Natural killer cell (primary cell): Measurements from ENCODE around the gene RHEB. TPM values are rescaled to one million over a fixed set of nuclear protein-coding genes. Genes with fewer than 3 reads are reported as not detected.

Experiments
- ATAC-seq, 3 donors: fragments of 150-1000 bp in 2 of 3; fragments of 200-7000 bp in 1 of 3; cut with Tn5 transposase; 1 replicate in 1 of 3; 2 replicates in 2 of 3; pipeline ENCODE4 v1.10.0; 2021; ENCODE audit warnings: mild to moderate bottlenecking in 2 of 3, moderate library complexity in 2 of 3
- DNase-seq, 2 donors: peaks; one replicate each; pipeline versions ENCODE4 v3.0.0 to v3.0.0-alpha.2; 2013 to 2021; ENCODE audit warnings: mixed read lengths in 1 of 2
- H3K27ac ChIP-seq: one replicate; pipeline ENCODE4 v1.5.1; 2013; ENCODE audit warnings: mild to moderate bottlenecking, low read length
- H3K27me3 ChIP-seq: one replicate; pipeline ENCODE4 v1.6.1; 2013; ENCODE audit warnings: low read length; ENCODE audit not compliant: control insufficient read depth, insufficient read depth
- H3K36me3 ChIP-seq: one replicate; pipeline ENCODE4 v1.6.1; 2013; ENCODE audit warnings: low read length; ENCODE audit not compliant: control insufficient read depth, insufficient read depth
- H3K4me1 ChIP-seq: one replicate; pipeline ENCODE4 v1.6.1; 2013; ENCODE audit warnings: low read length; ENCODE audit not compliant: control insufficient read depth, insufficient read depth
- H3K4me3 ChIP-seq: one replicate; pipeline ENCODE4 v1.5.1; 2013; ENCODE audit warnings: low read length
- H3K9me3 ChIP-seq: one replicate; pipeline ENCODE4 v1.6.1; 2013; ENCODE audit warnings: low read length; ENCODE audit not compliant: control insufficient read depth, insufficient read depth
- H3K27ac Mint-ChIP-seq, 2 donors: one replicate each; pipeline ENCODE4 v1.8.0; 2022; ENCODE audit warnings: mild to moderate bottlenecking in 2 of 2, mixed read lengths in 2 of 2, moderate library complexity in 1 of 2
- H3K27me3 Mint-ChIP-seq, 2 donors: one replicate each; pipeline ENCODE4 v1.8.0; 2022; ENCODE audit warnings: low read depth in 2 of 2, mixed read lengths in 2 of 2
- H3K36me3 Mint-ChIP-seq: one replicate; pipeline ENCODE4 v1.8.0; 2022; ENCODE audit warnings: mixed read lengths
- H3K4me1 Mint-ChIP-seq, 2 donors: one replicate each; pipeline ENCODE4 v1.8.0; 2022; ENCODE audit warnings: mixed read lengths in 2 of 2
- H3K4me3 Mint-ChIP-seq: one replicate; pipeline ENCODE4 v1.8.0; 2022; ENCODE audit warnings: mild to moderate bottlenecking, moderate library complexity, mixed read lengths
- H3K9me3 Mint-ChIP-seq, 2 donors: one replicate each; pipeline ENCODE4 v1.8.0; 2022; ENCODE audit warnings: mixed read lengths in 2 of 2
- CTCF ChIP-seq: fragments of 200-600 bp; IDR thresholded peaks from one replicate; pipeline ENCODE4 v1.8.0; 2022; ENCODE audit warnings: antibody characterized with exemption
- WGBS: methylation state at CpG from one replicate; pipeline ENCODE4 v1.1.7; 2013; ENCODE audit warnings: missing lambda C conversion rate; ENCODE audit not compliant: insufficient coverage; 5-methylcytosine and 5-hydroxymethylcytosine counted together
- intact Hi-C: fragments of 100-400 bp; cut with micrococcal nuclease; formaldehyde crosslinking; loops from one replicate; pipeline ENCODE4 v1.14.2; 2022
- total RNA-seq, 4 donors: library from RNA; stranded (reverse); fragments of 120-200 nt in 1 of 4; gene quantifications; one replicate each; pipeline versions ENCODE4 v1.2.3 to v1.2.4, GENCODE V29; 2013 to 2022

Gene RHEB
- 10 to 100 TPM; 51.0 to 63.3 (median 63.3) TPM for total RNA-seq
- 56.7 TPM for total RNA-seq (2013)

- Histone ChIP-seq H3K36me3 (no peaks in the 10 kb centered on the region), H3K4me1 (peaks cover 27% of the 10 kb centered on the region), H3K9me3 (no peaks in the 10 kb centered on the region), H3K4me3 (peak within 1 kb of the TSS; percentile 72), H3K27me3 (no peaks in the 10 kb centered on the region), H3K27ac (peak within 1 kb of the TSS; percentile 85)
- H3K4me1 Mint-ChIP-seq, result peaks cover 42 to 43% of the 10 kb centered on the region in 2 donors
- peak within 1 kb of the TSS; percentile 92 to 93 for H3K27ac Mint-ChIP-seq
- peak; percentile 80 to 91 (median 82) for ATAC-seq
- H3K36me3 Mint-ChIP-seq, result no peaks in the 10 kb centered on the region
- H3K9me3 Mint-ChIP-seq, result no peaks in the 10 kb centered on the region
- no peak for TF ChIP-seq CTCF
- DNase-seq, result peak; percentile 98 to 99
- WGBS, result under 1% methylated on average over 56 of the region's 66 CpGs
- H3K4me3 Mint-ChIP-seq, result peak within 1 kb of the TSS; percentile 94
- intact Hi-C loops, result loop anchor here (1.0 to 10.0 kb wide), 4 partner anchors 38 to 507 kb away; partner anchors contain the start of genes GALNT11 and NUB1
- peaks cover 0 to 10% of the 10 kb centered on the region in 2 donors for H3K27me3 Mint-ChIP-seq
Measured at GRCh38 chr7:151519765-151520418, at the start of gene RHEB. Gene RHEB (minus strand): TSS chr7:151519895. CDS start chr7:151519511, 384 bp downstream.

GRCh38 chr7:151566897-151567320 lies 47.2 kb upstream of the RHEB start:
- Histone ChIP-seq H3K4me1 (no peaks in the 10 kb centered on the region), H3K27me3 (no peaks in the 10 kb centered on the region), H3K36me3 (peaks cover 29% of the 10 kb centered on the region), H3K4me3 (no peak overlapping the region), H3K9me3 (no peaks in the 10 kb centered on the region), H3K27ac (no peak overlapping the region)
- Mint-ChIP-seq H3K36me3 (peaks cover 14% of the 10 kb centered on the region), H3K4me3 (no peak overlapping the region), H3K9me3 (no peaks in the 10 kb centered on the region), H3K4me1 (no peaks in the 10 kb centered on the region), H3K27ac (no peak overlapping the region), H3K27me3 (no peaks in the 10 kb centered on the region)
- intact Hi-C loops, result no loop called here
- WGBS, result 95% methylated on average over 7 of the region's 8 CpGs
- TF ChIP-seq CTCF, result no peak
- ATAC-seq (no peak), DNase-seq (no peak)

GRCh38 chr7:151565541-151565940 lies 45.8 kb upstream of the RHEB start:
- Mint-ChIP-seq H3K4me1 (no peaks in the 10 kb centered on the region), H3K27ac (no peak overlapping the region), H3K9me3 (no peaks in the 10 kb centered on the region), H3K27me3 (no peaks in the 10 kb centered on the region), H3K36me3 (peaks cover 14% of the 10 kb centered on the region), H3K4me3 (no peak overlapping the region)
- intact Hi-C loops, result no loop called here
- DNase-seq, result no peak
- Histone ChIP-seq H3K27ac (no peak overlapping the region), H3K36me3 (peaks cover 30% of the 10 kb centered on the region), H3K9me3 (no peaks in the 10 kb centered on the region), H3K4me1 (no peaks in the 10 kb centered on the region), H3K4me3 (no peak overlapping the region), H3K27me3 (no peaks in the 10 kb centered on the region)
- no peak for TF ChIP-seq CTCF
- ATAC-seq, result no peak
- 96% methylated on average over 8 of the region's 9 CpGs for WGBS

GRCh38 chr7:151560243-151560642 lies 40.5 kb upstream of the RHEB start:
- DNase-seq, result peak in 1 of 2 donors; percentile 14
- H3K27me3 Mint-ChIP-seq, result no peaks in the 10 kb centered on the region
- Histone ChIP-seq H3K27me3 (no peaks in the 10 kb centered on the region), H3K36me3 (peaks cover 41% of the 10 kb centered on the region), H3K9me3 (no peaks in the 10 kb centered on the region), H3K4me1 (no peaks in the 10 kb centered on the region), H3K4me3 (no peak overlapping the region), H3K27ac (no peak overlapping the region)
- 83% methylated on average over 3 of the region's 9 CpGs for WGBS
- H3K4me1 Mint-ChIP-seq, result no peaks in the 10 kb centered on the region
- H3K4me3 Mint-ChIP-seq, result no peak overlapping the region
- H3K27ac Mint-ChIP-seq, result no peak overlapping the region
- ATAC-seq, result no peak
- intact Hi-C loops, result no loop called here
- peaks cover 7% of the 10 kb centered on the region for H3K36me3 Mint-ChIP-seq
- H3K9me3 Mint-ChIP-seq, result no peaks in the 10 kb centered on the region
- TF ChIP-seq CTCF, result no peak
